GM06990 (cell line): ENCODE results near the gene DCLRE1C.
"Not testable (repeated sequence)": the region's sequence is repeated elsewhere in the genome, so short reads cannot be mapped to it uniquely, and the experiment has no call there.

Experiments used
- DNase-seq: peaks from one replicate; pipeline ENCODE4 v3.0.0-alpha.2; 2011; ENCODE audit not compliant: insufficient read length; ENCODE audit errors: extremely low read depth
- H3K27me3 ChIP-seq: replicated peaks from 2 replicates; pipeline ENCODE4 v1.6.0; 2011; ENCODE audit warnings: low read length; ENCODE audit not compliant: control insufficient read depth, insufficient read depth
- H3K36me3 ChIP-seq: 2 replicates; pipeline ENCODE4 v1.5.1; 2011; ENCODE audit warnings: low read length; ENCODE audit not compliant: control insufficient read depth, insufficient read depth
- H3K4me3 ChIP-seq: replicated peaks from 2 replicates; pipeline ENCODE4 v1.5.1; 2011; ENCODE audit warnings: low read depth, mild to moderate bottlenecking, control low read depth, low read length
- TF ChIP-seq, protein P1 (sequence below): IDR thresholded peaks from 2 replicates; pipeline ENCODE4 v1.5.1; 2011; ENCODE audit warnings: low read length, control low read depth, mild to moderate bottlenecking, inconsistent platforms; ENCODE audit not compliant: insufficient read depth, poor library complexity, severe bottlenecking

The DCLRE1C gene

DNA sequence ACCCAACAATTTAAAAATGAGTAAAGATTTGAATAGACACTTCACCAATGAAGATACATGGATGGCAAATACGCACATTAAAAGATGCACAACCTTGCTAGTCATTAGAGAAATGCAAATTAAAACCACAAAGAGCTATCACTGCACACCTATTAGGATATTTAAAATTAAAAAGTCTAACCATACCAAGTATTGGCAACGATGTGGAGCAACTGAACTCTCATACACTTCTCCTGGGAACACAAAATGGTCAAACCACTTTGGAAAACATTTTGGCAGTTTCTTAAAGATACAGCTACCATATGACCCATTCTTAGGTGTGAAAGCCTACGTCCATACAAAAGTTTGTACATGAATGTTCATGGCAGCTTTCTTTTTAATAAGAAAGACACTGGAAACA, 36.1 kb downstream of the DCLRE1C start:
- Histone ChIP-seq H3K36me3 (peaks cover 15% of the 10 kb centered on the region), H3K4me3 (no peak overlapping the region), H3K27me3 (no peaks in the 10 kb centered on the region)
- DNase-seq, result no peak
- TF ChIP-seq, protein P1, sequence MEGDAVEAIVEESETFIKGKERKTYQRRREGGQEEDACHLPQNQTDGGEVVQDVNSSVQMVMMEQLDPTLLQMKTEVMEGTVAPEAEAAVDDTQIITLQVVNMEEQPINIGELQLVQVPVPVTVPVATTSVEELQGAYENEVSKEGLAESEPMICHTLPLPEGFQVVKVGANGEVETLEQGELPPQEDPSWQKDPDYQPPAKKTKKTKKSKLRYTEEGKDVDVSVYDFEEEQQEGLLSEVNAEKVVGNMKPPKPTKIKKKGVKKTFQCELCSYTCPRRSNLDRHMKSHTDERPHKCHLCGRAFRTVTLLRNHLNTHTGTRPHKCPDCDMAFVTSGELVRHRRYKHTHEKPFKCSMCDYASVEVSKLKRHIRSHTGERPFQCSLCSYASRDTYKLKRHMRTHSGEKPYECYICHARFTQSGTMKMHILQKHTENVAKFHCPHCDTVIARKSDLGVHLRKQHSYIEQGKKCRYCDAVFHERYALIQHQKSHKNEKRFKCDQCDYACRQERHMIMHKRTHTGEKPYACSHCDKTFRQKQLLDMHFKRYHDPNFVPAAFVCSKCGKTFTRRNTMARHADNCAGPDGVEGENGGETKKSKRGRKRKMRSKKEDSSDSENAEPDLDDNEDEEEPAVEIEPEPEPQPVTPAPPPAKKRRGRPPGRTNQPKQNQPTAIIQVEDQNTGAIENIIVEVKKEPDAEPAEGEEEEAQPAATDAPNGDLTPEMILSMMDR, result no peak

DNA sequence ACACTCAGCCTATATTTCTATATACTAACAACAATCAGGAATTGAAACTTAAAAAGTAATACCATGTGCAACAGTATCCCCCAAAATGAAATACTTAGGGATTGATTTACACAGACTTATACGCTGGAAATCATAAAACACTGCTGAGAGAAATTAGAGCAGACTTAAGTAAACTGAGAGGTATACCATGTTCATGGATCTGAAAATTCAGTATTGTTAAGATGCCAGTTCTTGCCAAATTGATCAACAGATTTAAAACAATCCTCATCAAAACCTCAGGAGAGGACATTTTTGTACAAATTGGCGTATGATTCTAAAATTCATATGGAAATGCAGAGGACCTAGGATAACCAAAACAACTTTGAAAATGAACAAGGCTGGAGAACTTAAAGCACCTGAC, 37.3 kb downstream of the DCLRE1C start:
- no peaks in the 10 kb centered on the region for H3K27me3 ChIP-seq
- TF ChIP-seq, protein P1, result no peak
- no peak for DNase-seq
- H3K4me3 ChIP-seq, result no peak overlapping the region
- H3K36me3 ChIP-seq, result peaks cover 9% of the 10 kb centered on the region

DNA sequence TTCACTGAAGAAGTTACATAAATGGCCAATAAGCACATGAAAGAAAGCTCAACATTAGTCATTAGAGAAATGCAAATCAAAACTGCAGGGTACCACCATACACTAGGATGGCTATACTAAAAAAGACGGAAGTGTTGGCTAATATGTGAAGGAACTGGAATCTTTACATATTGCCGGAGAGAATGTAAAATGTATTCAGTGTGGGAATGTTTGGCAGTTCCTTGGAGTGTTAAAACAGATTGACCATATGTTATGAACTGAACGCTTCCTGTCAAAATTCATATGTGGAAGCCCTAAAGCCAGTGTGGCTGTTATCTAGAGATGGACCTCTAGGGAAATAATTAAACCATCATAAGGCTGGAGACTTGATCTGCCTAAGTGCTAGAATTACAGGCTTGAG, 42.1 kb downstream of the DCLRE1C start:
- H3K36me3 ChIP-seq, result peaks cover 16% of the 10 kb centered on the region
- TF ChIP-seq, protein P1, result no peak
- no peak for DNase-seq
- H3K4me3 ChIP-seq, result no peak overlapping the region
- no peaks in the 10 kb centered on the region for H3K27me3 ChIP-seq

DNA sequence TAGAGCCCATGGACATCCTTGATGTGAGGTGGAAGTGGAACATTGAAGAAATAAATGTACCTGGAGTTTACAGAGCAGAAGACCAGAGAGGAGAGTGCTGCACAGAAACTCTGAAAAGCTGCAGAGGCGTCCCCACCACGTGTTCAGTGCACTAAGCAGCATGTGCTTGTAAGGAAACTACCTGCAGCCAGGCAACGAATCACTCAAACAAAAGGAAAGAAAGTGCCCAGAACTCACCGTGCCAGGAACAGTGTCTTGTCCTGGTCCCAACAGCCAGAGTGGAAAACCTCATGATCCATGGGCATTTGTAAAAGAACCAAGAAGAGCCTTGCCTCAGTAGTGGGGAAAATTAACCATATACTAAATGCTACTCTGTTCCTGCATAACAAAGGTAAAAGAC, 42.9 kb downstream of the DCLRE1C start:
- TF ChIP-seq, protein P1, result no peak
- DNase-seq, result no peak
- Histone ChIP-seq H3K27me3 (no peaks in the 10 kb centered on the region), H3K36me3 (peaks cover 17% of the 10 kb centered on the region), H3K4me3 (no peak overlapping the region)

DNA sequence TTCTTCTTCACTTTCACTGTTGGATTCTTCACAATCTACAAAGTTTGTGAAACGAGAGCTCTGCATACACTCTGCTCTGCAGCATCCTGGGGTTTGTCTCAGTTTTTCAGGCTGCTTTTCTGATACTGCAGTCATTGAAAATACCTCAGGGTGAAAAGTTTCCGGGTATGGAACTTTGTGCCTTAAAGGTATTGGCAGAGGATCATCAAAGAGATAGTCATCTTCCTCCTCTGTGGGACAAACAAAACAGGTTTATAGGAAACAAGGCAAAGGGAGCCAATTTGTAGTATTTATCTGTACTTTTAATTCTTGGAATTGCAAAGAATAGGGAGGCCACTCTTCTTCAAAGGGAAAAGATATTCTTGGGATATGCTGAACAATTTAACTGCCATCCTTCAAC, 44.8 kb downstream of the DCLRE1C start:
- Histone ChIP-seq H3K27me3 (no peaks in the 10 kb centered on the region), H3K4me3 (no peak overlapping the region), H3K36me3 (peaks cover 17% of the 10 kb centered on the region)
- TF ChIP-seq, protein P1, result no peak
- DNase-seq, result no peak

DNA sequence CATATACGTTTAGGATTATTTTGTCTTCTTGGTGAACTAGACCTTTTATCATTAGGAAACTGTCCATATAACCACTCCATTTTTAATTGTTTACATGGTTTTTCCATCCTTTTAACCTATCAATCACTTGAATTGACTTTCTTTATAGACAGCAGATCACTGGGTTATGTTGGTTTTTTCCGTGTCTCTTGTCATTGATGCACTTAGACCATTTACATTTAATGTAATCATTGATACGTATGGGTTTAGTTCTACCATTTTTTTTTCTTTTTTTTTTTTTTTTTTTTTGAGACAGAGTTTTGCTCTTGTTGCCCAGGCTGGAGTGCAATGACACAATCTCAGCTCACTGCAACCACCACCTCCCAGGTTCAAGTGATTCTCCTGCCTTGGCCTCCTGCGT, 46.3 kb downstream of the DCLRE1C start:
- not testable (repeated sequence) for H3K4me3 ChIP-seq, H3K27me3 ChIP-seq, DNase-seq
- peaks cover 17% of the 10 kb centered on the region for H3K36me3 ChIP-seq
